GM12874 (cell line): ENCODE measurements around the gene LNP1.

Experiments used
- TF ChIP-seq, protein P1 (sequence below): IDR thresholded peaks from 2 replicates; pipeline ENCODE4 v1.5.1; 2011; ENCODE audit warnings: low read depth, mild to moderate bottlenecking, control low read depth, low read length, moderate library complexity; ENCODE audit not compliant: insufficient read depth

Gene LNP1

DNA sequence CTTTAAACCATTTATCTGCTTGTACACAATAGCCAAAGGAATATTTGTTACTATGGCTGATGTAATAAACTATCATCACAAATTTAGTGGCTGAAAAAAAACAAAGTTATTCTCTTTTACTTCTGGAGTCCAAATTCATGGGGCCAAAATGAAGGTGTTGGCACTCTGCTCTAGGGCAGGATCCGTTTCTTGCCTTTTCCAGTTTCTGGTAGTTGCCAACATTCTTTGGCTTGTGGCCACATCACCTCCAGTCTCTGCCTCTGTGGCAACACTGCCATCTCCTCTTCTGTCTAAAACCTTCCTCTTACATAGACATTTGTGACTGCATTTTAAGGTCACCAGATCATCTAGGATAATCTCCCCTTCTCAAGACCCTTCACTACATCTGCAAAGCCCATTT, 39.4 kb upstream of the LNP1 start:
- TF ChIP-seq, protein P1, sequence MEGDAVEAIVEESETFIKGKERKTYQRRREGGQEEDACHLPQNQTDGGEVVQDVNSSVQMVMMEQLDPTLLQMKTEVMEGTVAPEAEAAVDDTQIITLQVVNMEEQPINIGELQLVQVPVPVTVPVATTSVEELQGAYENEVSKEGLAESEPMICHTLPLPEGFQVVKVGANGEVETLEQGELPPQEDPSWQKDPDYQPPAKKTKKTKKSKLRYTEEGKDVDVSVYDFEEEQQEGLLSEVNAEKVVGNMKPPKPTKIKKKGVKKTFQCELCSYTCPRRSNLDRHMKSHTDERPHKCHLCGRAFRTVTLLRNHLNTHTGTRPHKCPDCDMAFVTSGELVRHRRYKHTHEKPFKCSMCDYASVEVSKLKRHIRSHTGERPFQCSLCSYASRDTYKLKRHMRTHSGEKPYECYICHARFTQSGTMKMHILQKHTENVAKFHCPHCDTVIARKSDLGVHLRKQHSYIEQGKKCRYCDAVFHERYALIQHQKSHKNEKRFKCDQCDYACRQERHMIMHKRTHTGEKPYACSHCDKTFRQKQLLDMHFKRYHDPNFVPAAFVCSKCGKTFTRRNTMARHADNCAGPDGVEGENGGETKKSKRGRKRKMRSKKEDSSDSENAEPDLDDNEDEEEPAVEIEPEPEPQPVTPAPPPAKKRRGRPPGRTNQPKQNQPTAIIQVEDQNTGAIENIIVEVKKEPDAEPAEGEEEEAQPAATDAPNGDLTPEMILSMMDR = no peak

DNA sequence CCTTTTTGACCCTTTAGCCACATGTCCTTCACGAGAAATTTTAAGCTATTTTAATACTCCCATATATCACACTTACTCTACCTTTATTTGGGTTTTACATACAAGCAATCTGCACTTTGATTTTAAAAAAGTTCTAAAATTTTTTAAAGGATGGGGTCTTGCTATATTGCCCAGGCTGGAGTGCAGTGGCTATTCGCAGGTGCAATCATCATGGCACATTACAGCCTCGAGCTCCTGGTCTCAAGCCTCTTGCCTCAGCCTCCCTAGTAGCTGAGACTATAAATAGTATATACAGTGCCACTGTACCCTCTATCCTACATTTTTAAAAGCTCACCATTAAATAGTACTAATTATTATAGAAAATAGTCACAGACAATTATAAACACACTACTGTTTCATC, 36.9 kb upstream of the LNP1 start:
- TF ChIP-seq, protein P1 = no peak

DNA sequence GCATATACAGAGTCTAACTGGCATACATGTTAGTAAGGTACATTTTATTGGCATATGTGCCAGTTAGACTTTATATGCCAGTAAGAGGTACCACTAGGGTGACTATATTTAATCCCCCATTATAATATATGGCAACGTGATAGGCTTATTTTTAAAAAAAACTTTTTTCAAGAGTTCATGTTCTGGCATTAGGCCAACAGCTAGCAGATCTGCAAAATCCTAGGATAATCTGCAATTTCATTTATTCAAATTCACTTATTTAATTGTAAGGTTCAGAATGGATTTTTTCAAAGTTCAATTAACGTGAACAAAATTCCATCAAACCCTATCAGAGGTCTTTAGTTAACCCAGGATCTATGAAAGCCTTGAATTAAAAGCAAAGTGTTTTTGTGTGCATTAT, 34.9 kb upstream of the LNP1 start:
- TF ChIP-seq, protein P1 = no peak

DNA sequence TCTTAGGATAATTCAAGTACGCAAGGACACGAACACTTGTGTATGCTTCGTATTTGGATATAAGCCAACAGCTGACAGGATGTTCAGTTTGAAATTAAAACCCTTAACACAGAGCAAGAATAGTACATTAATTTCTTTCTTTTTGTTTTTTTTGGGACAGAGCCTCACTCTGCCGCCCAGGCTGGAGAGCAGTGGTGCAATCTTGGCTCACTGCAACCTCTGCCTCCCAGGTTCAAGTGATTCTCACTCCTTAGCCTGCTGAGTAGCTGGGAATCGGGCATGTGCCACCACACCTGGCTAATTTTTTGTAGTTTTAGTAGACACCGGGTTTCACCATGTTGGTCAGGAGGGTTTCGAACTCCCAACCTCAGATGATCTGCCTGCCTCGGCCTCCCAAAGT, 32.9 kb upstream of the LNP1 start:
- TF ChIP-seq, protein P1 = no peak

DNA sequence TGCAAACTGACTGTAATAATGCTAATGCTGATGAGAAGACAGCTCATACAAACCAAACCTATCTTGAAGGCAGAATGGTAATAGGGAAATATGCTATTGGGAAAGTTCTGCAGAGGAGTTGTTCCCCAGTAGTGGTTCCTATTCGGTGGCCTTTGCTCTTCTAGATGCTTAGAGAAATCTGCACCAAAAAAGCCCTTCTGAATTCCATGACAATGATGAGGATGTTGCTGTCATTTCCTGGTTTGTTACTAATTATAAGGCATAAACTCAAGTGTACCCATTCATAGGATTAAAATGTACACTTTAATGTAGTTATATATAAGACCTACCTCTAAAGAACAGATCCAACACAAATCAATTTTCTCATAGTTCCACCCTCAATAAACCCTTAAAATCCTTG, 30.6 kb upstream of the LNP1 start:
- TF ChIP-seq, protein P1 = no peak

DNA sequence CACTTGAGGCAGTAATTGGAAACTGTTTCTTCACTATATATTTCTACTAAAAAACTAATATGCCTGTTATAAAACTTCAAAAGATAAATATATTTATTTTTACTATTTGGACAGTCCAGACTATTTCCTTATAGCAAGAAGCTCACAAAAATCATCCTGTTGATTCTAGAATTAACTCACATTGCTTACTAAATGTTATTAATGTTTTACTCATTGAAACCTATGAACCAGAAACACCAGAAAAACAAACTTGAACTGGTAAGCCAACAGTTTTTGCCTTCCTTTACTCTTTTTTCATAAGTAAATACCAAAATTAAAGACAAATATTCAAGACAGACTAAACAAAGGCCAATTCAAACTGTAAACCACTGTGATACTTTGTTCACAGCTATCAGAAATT, 26.8 kb upstream of the LNP1 start:
- TF ChIP-seq, protein P1 = no peak

DNA sequence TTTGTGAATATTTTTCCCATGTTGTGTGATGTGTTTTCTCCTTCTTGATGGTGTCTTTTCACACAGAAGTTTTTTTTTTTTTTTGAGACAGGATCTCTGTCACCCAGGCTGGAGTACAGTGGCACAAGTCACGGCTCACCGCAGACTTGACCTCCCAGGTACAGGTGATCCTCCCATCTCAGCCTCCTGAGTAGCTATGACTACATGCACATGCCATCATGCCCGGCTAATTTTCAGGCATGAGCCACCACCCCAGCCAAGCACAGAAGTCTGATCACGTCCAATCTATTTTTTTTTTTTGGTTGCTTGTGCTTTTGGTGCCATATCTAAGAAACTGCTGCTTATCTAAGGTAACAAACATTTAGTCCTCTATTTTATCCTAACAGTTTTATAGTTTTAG, 25.0 kb upstream of the LNP1 start:
- TF ChIP-seq, protein P1 = no peak
